B cell (primary cell): ENCODE results near the gene DIPK1B.

ENCODE experiments used
- CTCF ChIP-seq: fragments of 200-600 bp; IDR thresholded peaks from one replicate; pipeline ENCODE4 v1.8.0; 2022; ENCODE audit warnings: antibody characterized with exemption, mild to moderate bottlenecking
- EZH2 ChIP-seq: IDR thresholded peaks from 2 replicates; pipeline ENCODE4 v1.6.1; 2012; ENCODE audit warnings: borderline replicate concordance, low read depth, mild to moderate bottlenecking, moderate library complexity, low read length; ENCODE audit not compliant: insufficient read depth, poor library complexity, severe bottlenecking

GRCh38 chr9:136756134-136756438, 43.7 kb downstream of the DIPK1B start:
- TF ChIP-seq CTCF (no peak), EZH2 (no peak)
